GM19397 (cell line): ENCODE results near the gene NAV3.

Experiments used
- ATAC-seq: cut with Tn5 transposase; IDR thresholded peaks from one replicate; pipeline ENCODE4 v1.9.1; 2021; ENCODE audit warnings: mild to moderate bottlenecking, moderate library complexity; ENCODE audit not compliant: unreplicated experiment

NAV3 gene

DNA sequence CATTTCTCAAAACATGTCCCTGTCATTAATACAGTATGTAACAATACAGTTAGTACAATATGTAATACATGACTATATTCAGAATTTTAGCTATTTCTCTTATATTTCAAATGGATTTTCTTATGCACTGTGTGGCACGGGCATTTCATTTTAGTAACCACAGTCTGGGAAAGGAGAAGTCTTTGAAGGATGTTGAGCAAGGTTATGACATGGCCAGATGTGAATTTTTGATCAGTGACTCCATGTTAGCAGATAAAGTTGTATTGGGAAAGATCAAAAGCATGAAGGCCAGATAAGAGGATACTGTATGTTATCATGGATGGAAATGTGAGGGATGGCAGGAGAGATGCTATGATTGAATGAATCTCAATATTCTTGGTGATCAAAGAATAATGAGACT, 285.2 kb downstream of the NAV3 start:
- ATAC-seq, result no peak

DNA sequence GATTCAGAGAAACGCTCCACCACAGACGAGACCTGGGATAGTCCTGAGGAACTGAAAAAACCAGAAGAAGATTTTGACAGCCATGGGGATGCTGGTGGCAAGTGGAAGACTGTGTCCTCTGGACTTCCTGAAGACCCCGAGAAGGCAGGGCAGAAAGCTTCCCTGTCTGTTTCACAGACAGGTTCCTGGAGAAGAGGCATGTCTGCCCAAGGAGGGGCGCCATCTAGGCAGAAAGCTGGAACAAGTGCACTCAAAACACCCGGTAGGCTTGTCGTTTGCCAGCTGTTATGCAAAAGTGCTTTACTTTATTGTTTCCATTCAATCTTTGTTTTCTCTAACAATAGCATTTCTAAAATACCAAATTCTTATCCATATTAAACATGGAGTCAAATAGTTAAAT, 287.3 kb downstream of the NAV3 start:
- ATAC-seq, result no peak

- no peak for ATAC-seq
Measured at GRCh38 chr12:78118486-78118885, 287.8 kb downstream of the NAV3 start.

DNA sequence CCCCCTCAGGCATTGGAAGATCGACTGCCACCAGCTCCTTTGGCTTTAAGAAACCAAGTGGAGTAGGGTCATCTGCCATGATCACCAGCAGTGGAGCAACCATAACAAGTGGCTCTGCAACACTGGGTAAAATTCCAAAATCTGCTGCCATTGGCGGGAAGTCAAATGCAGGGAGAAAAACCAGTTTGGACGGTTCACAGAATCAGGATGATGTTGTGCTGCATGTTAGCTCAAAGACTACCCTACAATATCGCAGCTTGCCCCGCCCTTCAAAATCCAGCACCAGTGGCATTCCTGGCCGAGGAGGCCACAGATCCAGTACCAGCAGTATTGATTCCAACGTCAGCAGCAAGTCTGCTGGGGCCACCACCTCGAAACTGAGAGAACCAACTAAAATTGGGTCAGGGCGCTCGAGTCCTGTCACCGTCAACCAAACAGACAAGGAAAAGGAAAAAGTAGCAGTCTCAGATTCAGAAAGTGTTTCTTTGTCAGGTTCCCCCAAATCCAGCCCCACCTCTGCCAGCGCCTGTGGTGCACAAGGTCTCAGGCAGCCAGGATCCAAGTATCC, 288.7 kb downstream of the NAV3 start:
- ATAC-seq, result no peak

GRCh38 chr12:78120306-78120705, 289.6 kb downstream of the NAV3 start:
- ATAC-seq, result no peak

DNA sequence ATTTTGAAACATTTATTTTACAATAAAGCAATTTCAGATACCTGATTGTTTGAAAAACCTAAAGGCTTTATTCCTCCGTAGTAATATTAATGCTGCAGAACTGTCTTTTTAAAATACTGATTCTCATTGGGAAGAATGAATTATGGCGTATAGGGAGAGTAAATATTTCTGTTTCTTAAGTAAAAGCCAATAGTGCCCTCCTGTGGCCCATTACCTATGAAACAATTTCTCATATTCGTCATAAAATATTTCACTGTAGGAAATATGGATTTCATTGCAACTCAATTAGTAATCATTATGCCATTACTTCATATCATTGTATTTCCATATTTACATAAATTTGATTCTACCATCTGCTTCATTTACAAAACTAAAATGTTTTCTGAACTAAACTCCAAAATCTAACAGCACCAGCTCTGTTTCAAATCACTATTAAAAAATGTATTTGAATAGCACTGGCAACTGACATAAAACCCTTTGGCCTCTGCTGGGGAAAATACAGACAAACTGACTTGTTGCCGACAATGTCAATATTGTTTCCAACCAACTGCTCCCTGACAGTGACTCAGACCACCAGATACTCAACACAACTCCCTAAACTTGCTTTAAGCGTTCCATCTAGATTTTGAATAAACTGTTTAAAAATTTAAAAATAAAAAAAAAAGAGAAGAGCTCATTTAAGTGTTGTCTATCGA, 290.3 kb downstream of the NAV3 start:
- no peak for ATAC-seq

- no peak for ATAC-seq
Measured at GRCh38 chr12:78121969-78122610, 291.4 kb downstream of the NAV3 start.

- no peak for ATAC-seq
Measured at GRCh38 chr12:78128211-78128610, 297.5 kb downstream of the NAV3 start.

- no peak for ATAC-seq
Measured at GRCh38 chr12:78143717-78144116, 313.0 kb downstream of the NAV3 start.

DNA sequence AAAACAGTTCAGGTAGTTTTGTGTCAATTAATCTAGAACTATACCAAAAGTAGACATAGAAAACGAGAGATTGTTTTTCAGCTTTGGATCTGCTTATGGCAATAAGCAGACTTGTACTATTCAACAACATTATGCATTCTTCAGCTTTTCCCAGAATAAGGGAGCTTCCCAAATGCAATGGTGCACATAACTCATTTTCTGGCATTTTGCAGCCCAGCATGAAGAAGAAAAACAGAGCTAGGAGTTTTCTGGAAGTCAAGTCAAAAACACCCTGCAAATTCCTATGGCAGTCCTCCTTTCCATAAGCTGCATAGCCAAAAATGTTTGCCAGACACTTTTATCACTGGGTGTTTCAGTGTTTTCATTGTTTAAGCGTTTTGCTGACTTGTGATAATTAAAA, 314.7 kb downstream of the NAV3 start:
- no peak for ATAC-seq

- ATAC-seq, result no peak
Measured at GRCh38 chr12:78146365-78146772, 315.7 kb downstream of the NAV3 start.

- ATAC-seq, result no peak
Measured at GRCh38 chr12:78149459-78149858, 318.8 kb downstream of the NAV3 start.

GRCh38 chr12:78155546-78155945, 324.9 kb downstream of the NAV3 start:
- ATAC-seq, result no peak

GRCh38 chr12:78156751-78157150, 326.1 kb downstream of the NAV3 start:
- no peak for ATAC-seq

- no peak for ATAC-seq
Measured at GRCh38 chr12:78157199-78157598, 326.5 kb downstream of the NAV3 start.

DNA sequence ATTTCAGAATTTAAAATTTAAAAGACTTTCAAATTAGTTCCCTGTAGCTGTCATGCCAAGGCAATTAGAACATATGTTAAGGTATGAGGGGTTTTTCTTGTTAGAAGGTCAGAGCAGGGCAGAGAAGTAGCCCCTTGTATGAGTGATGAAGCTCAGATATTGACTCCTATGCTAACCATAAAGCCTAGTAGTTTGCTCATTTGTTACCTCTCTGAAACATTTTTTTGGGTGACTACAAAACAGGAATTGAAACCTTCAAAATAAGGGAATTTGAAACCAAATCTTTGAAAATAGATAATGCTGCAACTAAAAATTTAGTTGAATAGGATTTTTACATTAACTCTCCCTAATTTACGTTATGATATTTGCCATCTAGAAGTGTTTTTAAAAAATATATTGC, 333.5 kb downstream of the NAV3 start:
- no peak for ATAC-seq

DNA sequence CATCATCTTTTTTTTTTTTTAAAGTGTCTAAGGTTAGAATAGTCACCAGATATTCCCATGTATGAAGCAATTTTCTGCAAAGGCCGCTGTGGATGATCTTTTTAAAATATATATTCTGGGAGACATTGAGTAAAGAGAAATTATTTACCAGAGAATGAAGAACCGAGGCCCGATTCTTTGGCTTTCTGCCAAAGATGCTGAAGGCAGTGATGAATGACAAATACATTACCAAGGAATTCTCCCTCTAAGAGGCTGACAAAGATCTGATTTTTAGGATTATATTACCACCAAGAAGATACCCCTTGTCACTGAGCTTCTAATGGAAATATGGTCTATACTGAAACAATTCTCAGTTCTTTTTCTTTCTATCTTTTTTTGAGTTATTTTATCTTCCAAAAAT, 336.8 kb downstream of the NAV3 start:
- no peak for ATAC-seq

DNA sequence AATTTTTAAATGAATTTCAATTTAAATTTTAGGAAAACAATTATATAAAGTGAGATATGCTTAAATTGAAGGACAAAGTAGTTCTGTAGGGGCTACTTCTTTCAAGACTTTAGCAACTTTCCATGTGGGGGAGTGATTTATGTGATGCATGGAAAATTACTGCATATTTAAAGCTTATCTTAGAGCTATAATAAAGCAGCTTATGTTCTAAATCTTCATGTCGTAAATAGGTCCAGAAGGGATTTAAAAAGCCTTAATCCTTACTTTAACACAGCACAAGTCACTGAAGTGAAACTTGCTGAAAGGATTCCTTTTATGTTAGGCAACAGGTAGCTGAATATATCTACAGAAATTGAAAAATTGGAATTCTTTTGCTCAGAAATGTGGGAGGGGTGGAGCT, 340.4 kb downstream of the NAV3 start:
- ATAC-seq, result no peak

- no peak for ATAC-seq
Measured at GRCh38 chr12:78176643-78177042, 345.9 kb downstream of the NAV3 start.

DNA sequence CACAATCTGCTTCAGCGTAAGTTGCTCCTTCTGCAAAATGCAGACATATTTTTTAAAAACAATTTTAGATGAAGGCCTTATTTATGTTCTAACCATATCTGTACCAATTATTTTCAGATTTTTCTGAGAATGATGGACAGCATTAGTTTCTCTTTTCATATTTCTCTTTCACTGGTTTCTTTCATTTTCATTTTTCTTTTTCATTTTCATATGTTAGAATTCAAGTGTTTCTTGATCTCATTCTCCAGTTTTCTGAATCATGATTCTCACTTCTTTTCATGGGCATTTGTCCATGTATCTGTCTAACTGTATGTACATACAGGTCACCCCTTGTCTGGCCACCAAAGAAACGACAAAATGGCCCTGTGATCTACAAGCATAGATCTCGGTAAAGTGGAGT, 346.6 kb downstream of the NAV3 start:
- ATAC-seq, result no peak

- no peak for ATAC-seq
Measured at GRCh38 chr12:78179346-78179745, 348.7 kb downstream of the NAV3 start.

DNA sequence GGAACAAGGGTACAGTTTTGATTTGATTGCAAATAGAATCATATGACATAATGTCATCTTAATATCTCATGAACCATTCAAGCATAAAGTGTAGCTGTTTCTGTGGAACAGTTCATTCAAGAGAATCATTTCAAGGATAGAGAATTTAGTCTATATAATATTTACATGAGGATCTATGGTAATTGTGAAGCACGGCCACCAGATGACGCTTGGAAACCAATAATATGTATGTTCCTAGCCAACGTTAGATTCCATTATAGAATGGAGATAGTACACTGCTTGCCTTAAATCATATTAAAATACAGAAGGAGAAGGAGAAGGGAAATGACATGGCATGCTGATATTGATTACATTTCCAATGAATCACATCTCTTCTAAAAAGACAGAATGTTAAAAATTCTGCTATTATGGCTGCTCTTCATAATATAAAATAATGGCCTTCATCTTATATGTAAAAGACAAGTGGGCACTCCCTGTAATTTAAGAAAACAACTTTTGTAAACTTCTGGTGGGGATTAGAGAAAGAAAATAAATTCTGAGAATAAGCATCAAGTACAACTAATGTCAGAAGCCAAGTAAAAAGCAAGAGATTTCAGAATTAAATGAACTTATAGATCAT, 351.0 kb downstream of the NAV3 start:
- no peak for ATAC-seq
